Right hindlimb (tissue), 1 donor: ENCODE results near the gene GIMAP6.
"Not testable (repeated sequence)": the region's sequence is repeated elsewhere in the genome, so short reads cannot be mapped to it uniquely, and the experiment has no call there.

Source experiments
- DNase-seq: peaks from one replicate; pipeline ENCODE4 v3.0.0-alpha.2; 2018

GIMAP6 gene

DNA sequence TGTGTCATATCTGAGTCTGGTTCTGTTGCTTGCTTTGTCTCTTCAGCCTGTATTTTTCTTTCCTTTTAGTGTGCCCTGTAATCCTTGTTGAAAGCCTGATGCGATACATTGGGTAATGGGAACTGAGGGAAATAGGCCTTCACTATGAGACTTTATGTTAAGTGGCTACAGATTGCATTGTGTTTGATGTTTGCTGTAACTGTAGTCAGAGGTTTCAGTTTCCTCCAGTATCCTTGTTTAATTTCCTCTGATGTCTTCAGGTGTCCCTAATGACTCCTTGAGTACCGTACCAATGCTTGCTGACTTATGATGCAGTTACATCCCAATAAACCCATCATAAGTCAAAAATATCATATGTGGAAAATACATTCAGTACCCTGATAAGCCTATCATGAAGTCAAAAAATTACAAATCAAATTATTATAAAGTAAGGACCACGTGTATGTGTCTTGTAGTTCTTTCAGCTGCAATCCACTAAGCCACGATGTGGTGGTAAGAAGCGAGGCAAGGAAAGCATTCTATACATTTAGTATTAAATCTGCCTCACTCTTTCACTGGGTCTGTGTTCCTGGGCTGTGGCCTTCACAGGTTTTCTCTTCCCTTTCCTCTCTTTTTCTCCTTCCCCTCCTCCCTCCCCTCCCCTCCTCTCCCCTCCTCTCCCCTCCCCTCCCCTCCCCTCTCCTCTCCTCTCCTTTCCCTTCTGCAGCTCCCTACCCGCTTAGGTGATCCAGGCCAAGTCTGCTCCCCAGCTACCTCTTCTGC, 13.3 kb upstream of the GIMAP6 start:
- no peak for DNase-seq

GRCh38 chr7:150642926-150643325, 10.7 kb upstream of the GIMAP6 start:
- DNase-seq = no peak

DNA sequence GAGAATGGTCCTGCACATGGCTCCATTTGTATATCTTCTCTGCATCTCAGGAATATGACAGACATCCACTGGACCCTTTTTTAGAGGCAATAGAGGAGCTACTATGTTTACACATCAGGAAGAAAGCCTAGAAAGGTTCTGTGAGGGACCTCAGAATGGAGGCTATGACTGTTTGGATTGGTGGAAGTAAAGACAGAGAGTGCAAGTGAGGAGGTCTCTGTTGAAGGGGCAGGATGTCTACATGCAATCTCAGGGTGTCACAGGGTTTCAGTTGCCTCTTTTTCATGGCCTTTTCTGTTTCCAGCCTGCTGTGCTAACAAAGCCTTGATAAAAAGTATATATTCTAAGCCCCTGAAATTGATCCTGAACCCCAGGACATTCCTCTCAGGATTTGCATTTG, 9.7 kb upstream of the GIMAP6 start:
- DNase-seq = no peak

DNA sequence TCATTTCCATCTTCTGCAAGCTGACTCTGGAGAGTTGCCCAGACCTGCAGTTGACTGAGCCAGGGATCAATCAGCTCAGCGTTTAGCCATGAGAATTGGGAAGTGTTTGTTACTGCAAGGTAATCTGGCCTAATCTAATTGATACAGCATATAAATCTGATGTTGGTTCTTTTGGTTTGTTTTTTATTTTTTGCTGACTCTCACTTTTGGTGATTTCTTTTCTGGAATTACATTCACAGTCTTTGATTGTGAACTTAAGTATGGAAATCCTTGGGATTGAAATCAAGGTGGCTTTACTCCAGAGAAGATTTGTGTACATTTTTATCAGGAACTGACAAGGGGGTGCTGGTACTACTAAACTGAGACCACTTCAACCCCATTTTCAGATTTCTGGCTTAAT, 1.7 kb upstream of the GIMAP6 start:
- DNase-seq = no peak

DNA sequence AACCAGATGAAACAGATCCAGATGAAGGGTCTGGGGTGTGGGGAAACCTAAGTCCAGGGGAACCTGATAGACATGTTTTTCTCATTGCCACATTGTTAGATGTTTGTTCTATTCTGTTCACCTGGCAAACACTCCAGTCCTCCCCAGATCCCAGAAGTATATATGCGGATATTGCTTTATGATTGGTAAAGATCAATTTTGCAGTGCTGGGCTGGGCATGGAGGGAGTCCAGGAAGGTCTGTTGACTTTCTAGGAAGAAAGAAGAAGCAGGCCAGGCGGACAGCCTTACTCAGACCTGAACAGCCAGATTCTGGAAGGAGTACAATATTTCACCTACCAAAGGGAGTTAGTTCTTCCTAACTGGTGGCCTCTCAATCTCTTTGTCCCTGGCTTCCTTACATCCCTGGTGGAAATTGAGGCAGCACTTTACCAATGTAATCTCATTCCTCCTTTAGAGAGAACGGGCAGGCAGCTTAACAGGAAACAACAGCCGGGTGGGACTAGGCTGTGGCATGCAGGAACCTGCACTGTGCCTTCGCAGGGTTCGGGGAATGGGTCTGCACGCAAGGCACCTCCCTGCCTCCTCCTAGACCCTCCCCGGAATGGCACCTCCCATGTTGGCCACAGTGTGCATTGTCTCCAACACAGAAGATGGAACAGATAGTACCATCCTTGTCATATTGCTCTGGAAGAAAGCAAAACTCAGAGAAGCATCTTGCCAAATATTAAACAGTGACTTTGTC, 930 bp downstream of the GIMAP6 start:
- peak; percentile 31 for DNase-seq

DNA sequence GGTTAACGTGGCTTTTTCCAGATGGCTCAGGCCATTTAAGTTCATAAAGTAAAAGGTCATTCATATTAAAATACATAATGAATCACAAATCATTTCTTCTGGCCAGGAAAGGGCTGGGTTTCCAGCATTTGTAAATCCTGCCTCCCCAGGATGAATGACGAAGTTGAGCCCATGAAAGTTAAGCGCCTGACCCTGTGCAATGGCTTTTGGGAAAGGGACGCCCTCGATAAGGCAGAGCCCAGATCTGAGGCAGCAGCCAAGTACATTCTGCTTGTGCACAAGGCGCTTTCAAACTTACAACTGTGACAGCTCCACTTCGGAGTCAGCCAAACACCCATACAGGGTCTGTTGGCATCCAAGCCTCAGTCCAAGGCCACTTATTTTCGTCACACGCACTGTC, 2.8 kb downstream of the GIMAP6 start:
- DNase-seq = no peak

- DNase-seq = no peak
Observed at GRCh38 chr7:150627959-150628358, 4.2 kb downstream of the GIMAP6 start.

- DNase-seq = no peak
Observed at GRCh38 chr7:150626696-150627095, 5.5 kb downstream of the GIMAP6 start.

- DNase-seq = no peak
Observed at GRCh38 chr7:150621376-150621775, 10.8 kb downstream of the GIMAP6 start.

GRCh38 chr7:150620617-150621371, 11.4 kb downstream of the GIMAP6 start:
- no peak for DNase-seq

DNA sequence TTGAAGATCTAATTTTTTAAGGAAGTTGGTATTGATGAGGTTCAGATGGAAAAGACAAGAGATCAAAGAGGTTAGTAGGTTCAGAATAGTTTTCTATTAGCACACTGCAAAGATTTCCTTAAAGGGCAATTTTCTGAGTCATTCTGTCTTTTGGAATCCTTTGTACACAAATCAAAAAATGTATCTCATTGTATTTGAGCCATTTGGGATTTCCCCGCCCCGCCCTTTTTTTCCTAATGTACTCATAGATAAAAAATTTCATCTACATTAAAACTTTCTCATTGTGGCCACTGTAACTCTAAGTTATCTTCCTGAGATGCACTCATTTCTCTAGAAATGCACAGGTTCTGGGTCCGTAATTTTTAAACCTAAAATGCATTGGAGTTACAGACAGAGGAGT, 12.1 kb downstream of the GIMAP6 start:
- no peak for DNase-seq

- not testable (repeated sequence) for DNase-seq
Observed at GRCh38 chr7:150615221-150615755, 16.9 kb downstream of the GIMAP6 start.

- not testable (repeated sequence) for DNase-seq
Observed at GRCh38 chr7:150614426-150614825, 17.8 kb downstream of the GIMAP6 start.

GRCh38 chr7:150613880-150614279, 18.3 kb downstream of the GIMAP6 start:
- no peak for DNase-seq

DNA sequence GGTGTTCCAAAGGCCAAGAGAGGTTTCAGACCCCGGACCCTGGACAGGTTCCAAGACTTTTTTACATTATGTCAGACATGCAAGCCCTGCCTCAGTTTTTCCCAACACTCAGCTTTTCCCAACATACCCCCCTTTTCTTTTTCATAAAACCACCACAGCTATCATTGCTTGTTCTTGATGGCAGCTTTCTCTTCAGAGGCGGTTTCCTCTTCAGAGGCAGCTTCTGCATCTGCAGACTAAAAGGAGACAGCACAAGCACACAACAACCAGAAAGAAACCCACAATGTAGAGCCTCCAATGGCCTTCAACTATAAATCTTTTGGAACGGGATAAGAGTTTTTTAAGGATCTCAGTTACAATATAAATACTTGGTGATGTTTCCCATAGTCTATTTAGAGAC, 19.3 kb downstream of the GIMAP6 start:
- DNase-seq = no peak

GRCh38 chr7:150610233-150610632, 22.0 kb downstream of the GIMAP6 start:
- no peak for DNase-seq

GRCh38 chr7:150603600-150603999, 28.6 kb downstream of the GIMAP6 start:
- DNase-seq = not testable (repeated sequence)

GRCh38 chr7:150595361-150595760, 36.8 kb downstream of the GIMAP6 start:
- DNase-seq = no peak

DNA sequence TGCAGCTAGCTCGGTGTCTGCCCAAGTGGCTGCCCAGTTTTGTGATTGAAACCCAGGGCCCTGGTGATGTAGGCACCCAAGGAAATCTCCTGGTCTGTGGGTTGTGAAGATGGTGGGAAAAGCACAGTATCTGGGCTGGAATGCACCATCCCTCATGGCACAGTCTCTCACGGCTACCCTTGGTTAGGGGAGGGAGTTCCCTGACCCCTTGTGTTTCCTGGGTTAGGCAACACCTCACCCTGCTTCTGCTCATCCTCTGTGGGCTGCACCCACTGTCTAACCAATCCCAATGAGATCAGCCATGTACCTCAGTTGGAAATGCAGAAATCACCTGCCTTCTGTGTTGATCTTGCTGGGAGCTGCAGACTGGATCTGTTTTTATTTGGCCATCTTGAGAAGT, 37.4 kb downstream of the GIMAP6 start:
- no peak for DNase-seq

DNA sequence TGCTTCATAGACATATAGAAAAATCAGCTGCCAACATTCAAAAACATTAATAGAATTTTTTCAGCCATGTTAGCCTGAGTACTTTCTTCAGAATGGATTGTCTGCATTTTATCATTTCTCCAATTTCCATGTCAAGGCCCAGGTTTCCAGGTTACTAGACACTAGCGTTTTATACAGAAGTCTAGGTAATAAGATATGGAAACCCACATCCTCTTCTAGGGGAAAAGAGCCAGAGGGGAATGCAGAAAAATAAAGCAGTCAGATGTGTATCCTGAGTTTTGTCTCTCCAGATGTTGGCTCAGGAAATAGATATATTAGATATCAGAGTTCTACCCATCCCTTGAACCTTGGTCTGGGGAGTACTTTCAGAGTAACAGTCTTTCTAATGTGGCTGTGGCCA, 44.6 kb downstream of the GIMAP6 start:
- no peak for DNase-seq

- no peak for DNase-seq
Observed at GRCh38 chr7:150586785-150587152, 45.4 kb downstream of the GIMAP6 start.

DNA sequence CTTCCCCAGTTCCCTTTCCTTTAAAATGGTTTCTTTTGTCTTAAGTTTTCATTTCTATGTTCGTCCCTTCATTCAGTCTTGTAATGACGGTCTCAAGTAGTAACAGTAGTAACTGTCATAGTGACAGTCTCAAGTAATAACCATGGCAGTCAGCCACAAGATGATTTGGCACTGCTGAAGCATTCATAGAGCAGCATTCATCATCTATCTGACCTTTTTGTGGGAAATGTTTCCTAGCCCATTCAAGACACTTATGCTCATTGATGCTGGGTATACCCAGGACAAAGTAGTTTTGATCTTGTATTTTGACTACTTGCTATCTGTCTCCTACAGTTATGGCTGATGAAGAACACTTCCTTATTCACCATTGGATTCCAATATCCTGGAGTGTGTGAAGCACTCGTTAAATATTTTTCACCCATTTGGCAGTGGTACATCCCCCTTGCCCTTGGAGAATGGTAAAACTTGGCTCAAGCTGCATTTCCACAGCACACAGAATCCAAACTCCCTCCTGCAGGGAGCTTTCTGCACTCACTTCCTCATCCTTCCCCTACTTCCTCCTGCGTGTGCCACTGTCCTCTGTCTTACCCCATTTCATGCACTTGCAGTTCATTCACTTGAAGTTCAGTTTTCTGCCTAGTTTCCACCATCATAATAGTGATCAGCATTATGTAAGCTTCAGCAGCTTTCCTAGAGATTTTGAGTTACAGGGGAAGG, 46.0 kb downstream of the GIMAP6 start:
- no peak for DNase-seq

DNA sequence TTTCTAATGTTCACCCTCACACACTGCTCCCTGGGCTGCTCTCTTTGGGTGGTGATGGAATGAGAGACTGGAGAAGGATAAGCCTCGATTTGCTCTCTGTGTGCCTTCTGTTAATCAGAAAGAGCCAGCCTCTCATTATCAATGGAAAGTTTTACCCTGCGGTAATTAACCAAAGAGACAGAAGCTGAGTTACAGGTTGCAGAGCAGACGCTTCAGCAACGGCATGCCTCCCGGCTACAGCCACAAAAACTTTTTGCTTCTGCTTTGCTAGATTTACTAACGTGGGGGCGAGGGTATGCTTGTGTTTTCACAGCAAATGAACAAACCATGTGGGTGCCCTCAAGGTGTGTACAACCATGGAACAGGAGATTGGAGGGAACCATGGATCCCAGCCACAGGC, 47.0 kb downstream of the GIMAP6 start:
- no peak for DNase-seq
